HG03025 (cell line): ENCODE results near the gene EEA1.

Experiments used
- ATAC-seq: cut with Tn5 transposase; IDR thresholded peaks from one replicate; pipeline ENCODE4 v1.9.1; 2021; ENCODE audit warnings: mild to moderate bottlenecking, moderate library complexity; ENCODE audit not compliant: unreplicated experiment, low FRiP score

EEA1 gene

DNA sequence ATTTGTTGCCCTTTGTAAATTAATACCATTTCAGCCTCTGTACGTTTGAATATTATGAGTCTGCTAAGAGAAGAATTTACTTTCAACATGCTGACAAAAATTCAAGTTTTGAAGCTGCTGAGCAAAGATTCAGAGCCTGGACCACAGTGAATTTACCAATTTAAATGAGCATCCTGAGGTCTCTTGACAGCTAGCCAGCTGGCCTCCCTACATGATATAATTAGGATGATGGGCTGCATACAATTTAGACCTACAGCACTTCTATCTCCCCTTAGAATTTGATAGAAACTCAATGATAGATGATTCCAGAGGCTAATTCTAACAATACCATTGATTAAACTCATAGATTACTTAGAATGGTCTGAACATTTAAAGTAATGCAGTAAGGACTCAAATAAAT lies 10.0 kb upstream of the EEA1 start:
- no peak for ATAC-seq

GRCh38 chr12:92938638-92939037 lies 9.5 kb upstream of the EEA1 start:
- no peak for ATAC-seq

DNA sequence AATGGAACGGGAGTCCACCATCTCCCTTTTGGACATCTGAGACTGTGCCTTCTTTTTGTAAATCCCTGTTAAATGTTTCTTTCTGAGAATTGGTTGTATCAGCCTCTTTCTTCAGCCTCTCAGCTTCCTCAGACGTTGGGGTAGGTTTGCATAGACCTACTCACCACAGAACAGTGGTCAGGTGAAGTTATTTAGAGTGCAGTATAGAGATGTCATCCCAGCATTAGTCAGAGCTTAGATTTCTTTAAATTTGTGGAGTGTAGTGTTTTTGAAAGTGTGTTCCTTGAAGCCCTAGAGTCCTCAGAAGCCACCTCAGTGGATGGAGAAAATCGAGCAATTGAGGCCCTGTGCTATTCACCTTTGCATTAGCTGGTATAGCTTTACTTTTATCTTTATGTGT lies 8.9 kb upstream of the EEA1 start:
- no peak for ATAC-seq

- no peak for ATAC-seq
Observed at GRCh38 chr12:92933606-92934005, 4.5 kb upstream of the EEA1 start.

DNA sequence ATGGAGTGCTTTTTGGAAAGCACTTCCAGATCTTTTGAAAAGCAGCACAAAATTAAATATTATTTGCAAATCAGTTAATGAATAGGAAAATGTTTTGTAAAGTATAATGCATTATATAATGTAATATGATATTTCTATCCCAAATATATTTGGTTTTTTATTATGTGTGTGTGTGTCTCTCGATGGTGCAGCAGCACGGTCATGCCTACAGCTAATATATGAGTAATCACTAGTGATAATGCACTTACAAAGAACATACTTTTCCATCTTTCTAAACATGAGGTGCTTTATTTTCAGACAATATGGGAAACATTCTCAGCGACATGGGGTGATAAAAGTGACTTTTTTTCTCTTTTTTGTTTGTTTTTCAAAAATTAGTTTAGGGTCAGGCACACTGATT lies 1.3 kb upstream of the EEA1 start:
- no peak for ATAC-seq

DNA sequence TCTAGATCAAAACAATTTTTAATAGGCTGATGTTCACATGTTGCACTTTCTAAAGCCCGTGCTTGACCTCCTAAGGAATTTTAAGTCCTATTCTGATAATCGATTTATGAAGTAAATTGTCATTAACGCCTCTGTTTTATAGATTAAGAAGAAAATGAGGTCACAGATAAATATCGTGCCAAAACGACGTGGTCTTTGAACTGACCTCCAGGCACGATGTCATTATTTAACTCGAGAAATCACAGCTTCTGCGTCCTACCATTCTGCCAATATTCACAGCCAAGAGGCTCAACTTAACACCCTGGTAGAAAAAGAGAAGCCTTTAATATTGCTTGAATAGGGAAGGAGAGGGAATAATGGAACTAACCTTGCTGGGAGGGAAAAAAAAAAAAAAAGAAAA lies 888 bp upstream of the EEA1 start:
- no peak for ATAC-seq

DNA sequence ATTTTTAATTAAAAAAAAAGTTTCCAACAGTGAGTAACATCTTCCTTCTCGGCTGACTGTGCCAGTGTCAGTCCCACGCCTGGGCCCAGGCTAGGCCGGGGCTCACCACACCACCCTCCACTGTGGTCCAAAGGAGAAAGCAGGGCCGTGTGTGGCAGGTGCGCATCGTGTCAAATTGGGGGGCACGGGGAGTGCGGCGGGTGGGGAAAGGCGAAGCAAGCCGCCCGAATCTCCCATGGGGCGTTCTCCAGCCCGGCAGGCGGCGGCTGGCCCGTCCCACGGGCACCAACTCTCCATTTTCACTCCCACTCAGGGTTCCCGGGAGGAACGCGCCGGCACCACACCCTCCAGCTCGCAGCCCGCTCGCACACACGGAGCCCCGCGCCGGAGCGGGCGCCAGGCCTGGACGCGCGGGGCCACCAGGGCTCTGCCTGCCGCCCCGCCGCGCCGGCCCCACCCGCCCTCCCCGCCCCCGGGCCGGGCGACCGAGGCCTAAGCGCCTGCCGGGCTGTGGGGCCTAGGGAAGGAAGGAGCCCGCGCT lies 604 bp downstream of the EEA1 start:
- ATAC-seq, result peak; percentile 30

DNA sequence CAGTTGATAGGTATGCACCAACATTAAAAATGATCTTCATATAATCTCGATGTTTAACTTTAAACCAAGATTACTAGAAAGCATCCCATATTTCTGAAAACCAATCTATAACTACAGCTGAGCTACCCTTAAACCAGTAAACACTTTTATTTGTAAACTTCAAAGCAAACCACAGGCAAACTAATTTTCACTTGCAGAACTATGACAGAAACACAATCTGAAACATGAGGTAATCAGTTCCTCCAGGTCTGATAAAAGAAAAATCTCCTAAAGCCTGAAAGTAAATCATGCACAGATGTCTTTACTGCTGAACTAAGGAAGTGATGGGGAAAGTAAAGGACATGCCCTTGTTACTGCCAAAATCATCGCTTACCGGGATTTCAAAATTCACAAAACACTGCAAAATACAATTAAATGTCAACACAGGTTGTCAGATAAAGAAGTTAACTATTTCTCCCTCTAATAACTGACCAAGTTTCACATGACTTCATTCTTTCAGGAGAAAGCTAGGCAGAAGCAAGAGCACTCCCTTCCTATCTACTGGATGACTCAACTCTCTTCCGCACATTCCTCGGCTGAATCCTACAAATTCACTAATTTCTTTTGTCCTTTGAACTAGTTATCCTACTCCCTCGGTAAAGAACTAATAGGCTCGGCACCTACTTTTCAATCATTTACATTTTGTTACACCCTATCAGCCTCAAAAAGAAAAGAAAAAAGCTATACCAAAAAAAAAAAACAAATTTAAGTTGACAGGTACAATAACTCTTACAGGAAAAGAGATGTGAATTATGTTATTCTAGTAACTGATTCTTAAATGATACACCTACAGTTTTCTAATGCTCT lies 1.4 kb downstream of the EEA1 start:
- no peak for ATAC-seq

DNA sequence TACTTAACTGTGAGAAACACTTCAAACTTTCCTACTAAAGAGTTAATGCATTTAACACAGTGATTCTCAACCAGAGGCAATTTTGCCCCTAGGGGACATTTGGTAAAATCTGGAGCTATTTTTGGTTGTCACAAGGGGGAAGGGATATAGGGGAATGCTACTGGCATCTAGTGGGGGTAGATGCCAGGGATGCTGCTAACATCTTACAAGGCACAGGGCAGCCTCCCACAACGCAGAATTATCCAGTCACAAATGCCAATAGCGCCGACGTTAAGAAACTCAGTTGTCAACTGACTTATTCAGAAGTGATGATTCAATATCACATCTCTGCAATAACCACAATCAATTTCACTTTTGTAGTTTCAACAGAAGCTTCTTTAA lies 2.0 kb downstream of the EEA1 start:
- ATAC-seq, result no peak

DNA sequence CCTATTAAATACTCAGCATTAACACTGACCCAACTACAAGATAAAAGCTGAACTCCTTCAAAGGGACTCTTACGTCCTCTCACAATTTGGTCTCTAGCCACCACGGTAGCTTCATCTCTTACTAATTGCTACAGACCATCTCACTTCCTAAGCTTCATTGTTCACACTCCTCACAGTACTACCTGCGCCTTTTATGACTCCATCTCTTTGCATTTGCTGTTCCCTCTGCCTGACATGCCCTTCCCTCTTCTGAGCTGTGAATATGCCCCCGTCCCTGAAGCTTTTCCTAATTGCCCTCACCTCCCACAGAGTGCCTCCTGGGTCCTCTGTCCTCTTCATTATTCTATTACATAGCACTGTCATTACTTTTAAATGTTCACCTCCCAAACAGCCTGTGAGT lies 2.5 kb downstream of the EEA1 start:
- ATAC-seq, result no peak

DNA sequence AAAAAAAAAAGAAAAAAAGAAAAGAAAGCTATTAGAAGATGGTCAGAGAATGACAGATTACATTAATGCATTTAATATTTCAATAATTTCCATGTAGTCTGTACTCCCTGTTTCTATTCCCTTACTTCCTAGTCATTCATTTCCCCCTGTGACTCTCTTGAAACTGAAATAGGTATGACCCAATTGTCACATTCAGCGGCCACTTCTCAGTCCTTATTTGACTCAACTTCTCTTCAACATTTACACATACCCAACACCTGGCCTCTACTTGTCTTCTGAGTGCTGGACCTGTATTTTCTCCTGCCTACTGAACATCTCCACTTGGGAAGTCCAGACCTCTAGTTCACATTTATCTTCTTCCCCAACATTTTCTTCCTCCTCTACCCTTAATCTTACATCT lies 7.2 kb downstream of the EEA1 start:
- no peak for ATAC-seq

- ATAC-seq, result no peak
Observed at GRCh38 chr12:92915365-92915764, 13.7 kb downstream of the EEA1 start.

DNA sequence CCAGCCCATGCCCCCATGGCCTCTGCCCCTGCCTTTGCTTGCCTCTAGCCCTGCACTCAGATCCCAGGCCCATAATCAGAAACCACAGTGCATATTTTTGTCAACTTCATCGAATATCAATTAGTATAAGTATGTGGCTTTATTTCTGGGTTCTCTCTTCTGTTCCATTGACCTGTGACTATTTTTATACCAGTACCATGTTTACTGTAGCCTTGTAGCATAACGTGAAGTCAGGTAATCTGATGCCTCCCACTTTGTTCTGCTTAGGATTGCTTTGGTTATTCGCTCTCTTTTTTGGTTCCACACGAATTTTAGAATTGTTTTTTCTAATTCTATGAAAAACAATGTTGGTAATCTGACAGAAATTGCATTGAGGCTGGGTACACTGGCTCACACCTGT lies 14.9 kb downstream of the EEA1 start:
- no peak for ATAC-seq

DNA sequence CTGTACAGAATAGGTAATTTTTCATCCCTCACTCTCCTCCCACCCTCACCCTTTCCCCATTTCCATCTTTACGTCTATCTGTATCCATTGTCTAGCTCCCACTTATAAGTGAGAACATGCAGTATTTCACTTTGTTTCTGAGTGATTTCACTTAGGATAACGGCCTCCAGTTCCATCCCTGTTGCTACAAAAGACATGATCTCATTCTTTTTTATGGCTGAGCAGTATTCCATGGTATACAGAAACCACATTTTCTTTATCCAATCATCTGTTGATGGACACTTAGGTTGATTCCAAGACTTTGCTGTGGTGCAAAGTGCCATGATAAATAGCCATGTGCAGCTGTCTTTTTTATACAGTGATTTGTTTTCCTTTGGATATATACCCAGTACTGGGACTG lies 16.4 kb downstream of the EEA1 start:
- ATAC-seq, result no peak

DNA sequence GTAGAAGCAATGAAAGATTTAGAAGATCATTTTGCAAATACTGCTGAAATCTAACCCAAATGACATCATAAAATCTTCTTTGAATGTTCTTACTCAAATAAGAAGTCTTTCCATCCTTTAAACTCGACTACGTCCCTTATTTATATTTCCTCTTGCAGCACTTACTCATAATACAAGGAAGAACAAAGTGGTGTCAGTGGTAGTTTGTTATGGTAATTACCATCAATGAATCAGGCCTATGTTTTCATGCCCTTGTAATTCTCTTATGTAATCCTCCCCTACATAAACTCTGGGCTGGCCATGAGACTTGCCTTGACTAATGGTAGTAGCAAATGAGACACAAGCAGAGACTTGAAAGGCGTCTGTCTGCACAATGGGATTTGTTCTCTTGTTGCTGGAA lies 17.0 kb downstream of the EEA1 start:
- ATAC-seq, result no peak

DNA sequence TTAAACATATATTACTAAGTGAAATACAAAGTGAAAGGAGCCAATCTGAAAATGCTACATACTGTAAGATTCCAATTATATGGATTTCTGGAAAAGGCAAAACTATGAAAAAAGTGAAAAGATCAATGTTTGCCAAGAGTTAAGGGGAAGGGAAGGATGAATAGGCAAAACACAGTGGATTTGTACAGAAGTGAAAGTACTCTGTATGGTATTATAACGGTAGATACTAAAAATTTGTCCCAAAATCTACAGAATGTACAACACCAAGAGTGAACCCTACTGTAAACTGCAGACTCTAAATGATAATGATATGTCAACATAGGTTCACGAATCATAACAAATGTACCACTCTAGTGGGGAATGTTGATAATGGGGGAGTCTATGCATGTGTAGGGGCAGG lies 17.8 kb downstream of the EEA1 start:
- no peak for ATAC-seq

GRCh38 chr12:92908108-92908507 lies 21.0 kb downstream of the EEA1 start:
- no peak for ATAC-seq

GRCh38 chr12:92905811-92906554 lies 23.1 kb downstream of the EEA1 start:
- ATAC-seq, result no peak

DNA sequence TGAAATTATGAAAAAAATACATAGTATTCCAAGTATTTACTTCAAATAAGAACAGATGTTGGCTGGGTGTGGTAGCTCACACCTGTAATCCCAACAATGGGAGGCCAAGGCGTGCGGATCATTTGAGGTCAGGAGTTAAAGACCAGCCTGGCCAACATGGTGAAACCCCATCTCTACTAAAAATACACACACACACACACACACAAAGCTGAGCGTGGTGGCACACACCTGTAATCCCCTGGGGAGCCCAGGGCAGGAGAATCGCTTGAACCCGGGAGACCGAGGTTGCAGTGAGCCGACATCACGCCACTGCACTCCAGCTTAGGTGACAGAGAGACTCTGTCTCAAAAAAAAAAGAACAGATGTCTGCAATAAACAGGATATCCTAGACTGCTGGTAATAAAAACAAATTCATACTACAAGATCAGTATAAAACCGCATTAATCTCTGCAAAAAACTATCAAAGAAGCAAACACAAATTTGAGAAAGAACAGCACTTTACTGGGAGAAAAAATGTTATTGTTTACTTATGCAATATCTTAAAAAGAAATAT lies 23.8 kb downstream of the EEA1 start:
- ATAC-seq, result no peak

- ATAC-seq, result no peak
Observed at GRCh38 chr12:92900941-92901340, 28.2 kb downstream of the EEA1 start.

- ATAC-seq, result no peak
Observed at GRCh38 chr12:92899386-92900001, 29.6 kb downstream of the EEA1 start.
